ENCODE data around the gene SPSB4. TPM values are rescaled to one million over a fixed set of nuclear protein-coding genes. Genes with fewer than 3 reads are reported as not detected.

Gene SPSB4
- total RNA-seq, 1 experiment from 2014 or later = 106 TPM

DNA sequence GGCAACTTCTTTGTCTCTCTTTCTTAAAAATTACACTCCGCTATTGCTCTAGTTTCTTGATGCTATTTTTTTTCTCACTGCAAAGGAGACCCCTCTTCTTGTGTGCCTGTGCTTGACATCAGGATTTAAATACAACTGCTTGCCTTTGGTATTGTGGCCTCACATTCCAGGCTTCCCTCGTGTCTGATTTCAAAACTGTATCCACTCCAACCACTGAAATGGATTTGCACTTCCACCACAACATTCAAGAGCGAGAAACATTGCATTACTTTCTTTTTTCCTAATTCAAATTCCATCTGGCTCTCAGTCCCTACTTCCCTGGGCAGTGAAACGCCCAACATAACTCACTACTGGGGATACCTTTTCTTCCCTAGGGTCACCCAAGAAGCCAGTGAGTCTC lies 130.0 kb downstream of the SPSB4 start:
- Histone ChIP-seq H3K4me3 (no peak overlapping the region), H3K9me3 (replicated peaks) (peaks cover 5% of the 10 kb centered on the region; the same call in 1 of the 2 replicates), H3K27me3 (no peaks in the 10 kb centered on the region), H3K36me3 (no peaks in the 10 kb centered on the region), H3K27ac (no peak overlapping the region), H3K4me1 (no peaks in the 10 kb centered on the region)
- DNase-seq = no peak

DNA sequence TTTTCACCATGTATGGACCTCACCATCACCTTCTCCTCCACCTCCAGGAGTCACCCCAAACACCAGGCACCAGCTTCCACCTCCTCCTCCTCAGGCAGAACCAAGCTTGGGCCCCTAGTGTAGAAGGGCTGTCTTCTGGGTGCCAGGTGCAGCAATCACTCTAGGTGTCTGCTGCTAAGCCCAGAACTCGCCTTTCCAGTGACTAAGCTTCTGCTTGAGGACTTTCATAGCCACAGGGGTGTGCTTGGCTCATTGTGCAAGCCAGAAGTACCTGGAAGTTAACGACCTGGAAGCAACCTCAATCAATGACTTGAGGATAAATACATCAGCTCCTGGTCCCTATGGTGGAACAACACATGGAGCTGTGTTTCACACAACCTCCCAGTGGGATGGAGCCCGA lies 130.7 kb downstream of the SPSB4 start:
- Histone ChIP-seq H3K27ac (no peak overlapping the region), H3K9me3 (replicated peaks) (peaks cover 5% of the 10 kb centered on the region; the same call in 1 of the 2 replicates), H3K4me3 (no peak overlapping the region), H3K36me3 (no peaks in the 10 kb centered on the region), H3K4me1 (no peaks in the 10 kb centered on the region), H3K27me3 (no peaks in the 10 kb centered on the region)
- DNase-seq = no peak

DNA sequence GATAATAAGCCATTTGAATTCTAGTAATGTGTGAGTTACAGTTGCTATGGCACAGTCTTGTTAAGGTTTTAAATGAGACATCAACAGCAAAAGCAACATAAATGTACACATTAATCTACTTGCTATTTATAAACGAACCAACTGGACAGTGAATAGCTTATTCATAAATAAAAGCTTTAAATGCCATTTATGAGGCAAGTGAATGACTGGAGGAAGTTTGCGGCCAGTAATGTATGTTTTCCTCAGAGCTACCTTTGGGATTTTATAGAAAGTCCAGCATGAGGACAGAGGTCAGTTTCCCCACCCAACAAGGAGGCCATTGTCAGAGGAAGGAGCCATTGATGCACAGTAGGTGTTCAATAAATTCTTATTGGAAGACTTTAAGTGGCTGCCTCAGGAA lies 132.5 kb downstream of the SPSB4 start:
- Histone ChIP-seq H3K36me3 (no peaks in the 10 kb centered on the region), H3K27ac (no peak overlapping the region), H3K27me3 (no peaks in the 10 kb centered on the region), H3K4me3 (no peak overlapping the region), H3K4me1 (no peaks in the 10 kb centered on the region), H3K9me3 (replicated peaks) (peaks cover 5% of the 10 kb centered on the region; the same call in 1 of the 2 replicates)
- DNase-seq = no peak

DNA sequence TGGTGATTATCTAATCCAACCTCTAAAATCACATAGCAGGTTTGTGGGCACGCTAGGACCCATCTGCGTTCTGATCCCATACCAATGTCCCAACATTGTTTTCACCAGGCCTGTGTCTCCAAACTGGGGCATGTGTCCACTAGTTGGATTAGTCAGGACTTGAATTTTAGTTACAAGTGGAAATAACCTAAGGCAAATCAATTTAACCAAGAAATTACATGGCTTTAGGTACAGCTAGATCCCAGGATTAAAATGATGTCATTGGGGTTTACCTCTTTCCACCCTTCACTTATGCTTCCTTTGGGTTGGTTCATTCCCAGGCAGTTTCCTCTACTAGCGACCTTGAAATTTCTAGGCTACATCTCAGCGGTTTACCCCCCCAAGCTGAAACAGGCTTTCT lies 133.3 kb downstream of the SPSB4 start:
- peak; percentile 34 to 64 for DNase-seq
- Histone ChIP-seq H3K27me3 (no peaks in the 10 kb centered on the region), H3K4me3 (no peak overlapping the region), H3K9me3 (replicated peaks) (peaks cover 5% of the 10 kb centered on the region; the same call in 1 of the 2 replicates), H3K4me1 (no peaks in the 10 kb centered on the region), H3K36me3 (no peaks in the 10 kb centered on the region), H3K27ac (no peak overlapping the region)

DNA sequence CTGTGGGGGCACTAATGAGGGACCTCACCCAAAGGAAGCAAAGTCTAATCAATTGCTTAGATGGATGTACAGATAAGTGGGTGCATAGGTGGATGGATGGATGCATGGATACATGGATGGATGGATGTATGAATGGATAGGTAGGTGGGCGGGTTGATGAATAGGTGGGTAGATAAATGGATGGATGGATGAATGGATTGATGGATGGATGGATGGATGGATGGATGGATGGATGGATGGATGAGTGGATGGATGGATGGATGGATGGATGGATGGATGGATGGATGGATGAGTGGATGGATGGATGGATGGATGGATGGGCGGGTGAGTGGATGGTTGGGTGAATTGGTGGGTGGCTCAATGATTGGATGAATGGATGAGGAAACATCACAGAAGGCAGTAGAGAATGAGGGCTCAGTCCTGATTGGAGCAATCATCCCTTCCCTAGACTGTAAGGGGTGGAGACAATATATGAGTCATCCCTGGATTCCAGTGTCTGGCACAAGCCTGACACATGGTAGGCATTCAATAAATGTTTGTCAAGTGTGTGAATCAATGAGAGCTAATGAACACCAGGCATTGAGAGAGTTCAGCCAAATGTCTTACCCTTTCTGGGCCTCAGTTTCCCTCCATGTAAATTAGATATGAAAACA lies 140.1 kb downstream of the SPSB4 start:
- Histone ChIP-seq H3K36me3 (no peaks in the 10 kb centered on the region), H3K27me3 (no peaks in the 10 kb centered on the region), H3K9me3 (replicated peaks) (0 out of 2 replicates have a peak, but pooled peaks cover 4% of the 10 kb centered on the region), H3K4me1 (peaks cover 4% of the 10 kb centered on the region), H3K27ac (no peak overlapping the region), H3K4me3 (no peak overlapping the region)
- DNase-seq = peak in 1 of 2 experiments; percentile 26

DNA sequence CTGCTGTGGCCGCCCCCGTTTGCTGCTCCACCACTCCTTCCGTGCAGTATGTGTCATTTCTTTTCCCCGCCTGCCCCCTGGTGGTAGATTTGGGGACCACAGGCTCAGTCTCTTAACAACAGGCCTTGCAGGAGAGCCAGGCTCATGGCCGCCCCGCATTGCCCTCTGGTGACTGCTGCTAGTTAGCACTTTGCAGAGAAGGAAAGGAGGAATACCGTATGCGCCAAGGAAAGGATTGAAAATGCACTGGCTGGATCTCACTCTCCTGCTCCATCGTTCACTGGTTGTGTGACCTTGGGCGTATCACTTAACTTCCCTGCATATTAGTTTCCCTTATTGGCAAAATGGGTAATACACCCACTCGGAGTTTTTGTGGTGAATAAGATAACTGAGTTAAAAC lies 141.2 kb downstream of the SPSB4 start:
- no peaks in the 10 kb centered on the region for H3K27me3 ChIP-seq
- 0 out of 2 replicates have a peak, but pooled peaks cover 4% of the 10 kb centered on the region for H3K9me3 ChIP-seq (replicated peaks)
- peak; percentile 96 to 99 for DNase-seq
- no peak overlapping the region for H3K4me3 ChIP-seq
- H3K4me1 ChIP-seq = peaks cover 4% of the 10 kb centered on the region
- H3K36me3 ChIP-seq = no peaks in the 10 kb centered on the region
- H3K27ac ChIP-seq = no peak overlapping the region

DNA sequence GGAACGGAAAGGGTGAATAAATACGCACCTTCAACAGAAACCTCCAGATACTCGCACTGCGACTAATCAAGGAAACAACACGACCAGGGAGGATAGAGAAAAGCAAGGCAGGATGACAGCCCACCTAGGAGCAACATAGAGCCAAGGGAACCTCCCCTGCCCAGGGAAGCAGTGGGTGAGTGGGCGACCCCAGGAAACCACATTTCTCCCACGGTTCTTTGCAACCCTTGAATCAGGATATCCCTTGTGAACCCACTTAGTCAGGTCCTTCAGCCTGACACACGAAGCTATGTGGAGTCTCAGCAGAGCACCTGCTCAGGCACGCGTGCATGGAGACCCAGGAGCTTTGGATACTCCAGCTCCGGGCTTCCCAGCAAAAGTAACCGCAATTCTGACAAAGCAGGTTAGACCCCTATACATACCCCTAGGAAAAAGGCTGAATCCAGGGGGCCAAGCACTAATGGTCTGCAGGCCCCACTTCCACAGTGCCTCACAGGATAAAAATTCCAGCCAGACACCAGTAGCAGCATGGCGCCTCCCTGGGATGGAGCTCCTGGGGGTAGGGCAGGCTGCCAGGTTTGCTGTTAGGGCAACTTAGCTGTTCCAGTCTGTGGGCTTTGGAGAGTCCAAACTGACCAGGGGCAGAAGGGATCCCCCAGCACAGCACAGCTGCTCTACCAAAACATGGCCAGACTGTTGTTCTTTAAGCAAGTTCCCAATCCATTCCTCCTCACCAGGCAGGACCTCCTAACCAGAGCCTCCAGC lies 142.1 kb downstream of the SPSB4 start:
- Histone ChIP-seq H3K27me3 (no peaks in the 10 kb centered on the region), H3K4me3 (no peak overlapping the region), H3K4me1 (peaks cover 4% of the 10 kb centered on the region), H3K9me3 (replicated peaks) (0 out of 2 replicates have a peak, but pooled peaks cover 4% of the 10 kb centered on the region), H3K27ac (no peak overlapping the region), H3K36me3 (no peaks in the 10 kb centered on the region)
- DNase-seq = no peak

Other genes starting within 250 kb of the SPSB4 start
- gene SLC25A36, start 109.5 kb upstream of the SPSB4 start, total RNA-seq (2014; rRNA removed; shearing (Covaris generic)) = 103 and 117 TPM in 2 replicates
- 21.4 and 24.9 TPM in 2 replicates for gene PXYLP1, start 180.5 kb downstream of the SPSB4 start, total RNA-seq (2014; rRNA removed; shearing (Covaris generic))

Data from SJCRH30 (cell line).